Left lobe of liver (tissue), 2 donors: ENCODE data around the gene ALOX5AP. TPM values are rescaled to one million over a fixed set of nuclear protein-coding genes. Genes with fewer than 3 reads are reported as not detected.
"Not testable (repeated sequence)": the region's sequence is repeated elsewhere in the genome, so short reads cannot be mapped to it uniquely, and the experiment has no call there.

Source experiments
- ATAC-seq: fragments of 200-7000 bp; cut with Tn5 transposase; one replicate; pipeline ENCODE4 v1.9.1; 2020; ENCODE audit warnings: mild to moderate bottlenecking, moderate library complexity
- DNase-seq: peaks from one replicate; pipeline ENCODE4 v3.0.0-alpha.2; 2020; ENCODE audit warnings: low spot score
- total RNA-seq: library from RNA; stranded (reverse); gene quantifications from one replicate; pipeline ENCODE4 v1.2.1, GENCODE V29; 2021
- donor health status: DM: no; HTN: no; CAD: no; lungs with moderate emphysema.
- donor health status: DM: no; HTN: yes; CAD: no.

ALOX5AP gene
- total RNA-seq, 1 donor from 2014 or later = 1.5 TPM

- DNase-seq = no peak
- ATAC-seq = no peak
Measured at GRCh38 chr13:30736461-30737320, 1.3 kb downstream of the ALOX5AP start.

GRCh38 chr13:30737511-30738337 lies 2.4 kb downstream of the ALOX5AP start:
- DNase-seq = no peak

DNA sequence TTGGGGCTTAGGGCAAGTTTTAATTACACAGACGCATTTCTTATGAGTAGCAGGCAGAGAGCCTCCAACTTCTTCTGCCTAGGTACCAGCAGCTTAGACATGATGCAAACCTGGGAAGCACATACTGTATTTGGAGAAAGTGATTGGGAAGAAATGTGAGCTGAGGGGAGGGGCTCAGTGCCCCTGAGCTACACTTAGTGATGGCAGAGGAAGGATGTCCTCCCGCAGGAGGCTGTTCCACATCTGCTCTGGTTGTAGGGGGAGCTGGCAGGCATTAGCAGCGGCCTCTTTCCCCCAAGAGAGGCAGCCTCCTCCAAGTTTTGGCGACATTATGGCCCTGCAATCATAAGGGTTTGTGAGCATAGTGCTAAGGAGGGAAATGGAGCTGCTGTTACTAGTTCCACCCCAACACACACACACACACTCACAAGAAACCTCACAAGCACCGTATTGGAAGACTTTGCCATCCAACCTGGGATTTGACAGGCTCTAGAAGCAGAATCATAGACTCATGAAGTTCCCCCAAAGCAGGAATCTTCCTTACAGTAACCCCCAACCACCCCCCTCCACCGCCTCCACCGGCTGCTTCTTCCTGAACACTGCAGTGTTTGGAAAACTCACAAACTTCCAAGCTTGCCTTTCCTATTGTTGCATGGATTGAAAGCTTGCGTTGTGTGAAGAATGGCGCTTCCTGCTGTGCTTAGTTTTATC lies 3.3 kb downstream of the ALOX5AP start:
- ATAC-seq = no peak
- DNase-seq = no peak

More at GRCh38 chr13:30737511-30738337, 2.4 kb downstream of the ALOX5AP start:
- no peak for ATAC-seq

DNA sequence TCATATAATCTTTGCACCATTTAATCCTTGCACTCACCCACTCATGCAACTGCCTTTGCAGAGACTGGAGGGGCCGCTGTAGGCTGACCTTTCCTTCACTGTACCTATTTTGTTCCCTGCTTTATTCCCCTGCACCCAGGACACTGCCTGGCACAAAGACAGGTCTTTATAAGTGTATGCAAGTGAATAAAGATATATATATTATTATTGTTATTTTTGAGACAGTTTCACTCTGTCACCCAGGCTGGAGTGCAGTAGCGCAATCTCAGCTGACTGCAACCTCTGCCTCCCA lies 3.8 kb downstream of the ALOX5AP start:
- DNase-seq = no peak
- ATAC-seq = no peak

GRCh38 chr13:30739761-30740642 lies 4.7 kb downstream of the ALOX5AP start:
- no peak for ATAC-seq
- no peak for DNase-seq

DNA sequence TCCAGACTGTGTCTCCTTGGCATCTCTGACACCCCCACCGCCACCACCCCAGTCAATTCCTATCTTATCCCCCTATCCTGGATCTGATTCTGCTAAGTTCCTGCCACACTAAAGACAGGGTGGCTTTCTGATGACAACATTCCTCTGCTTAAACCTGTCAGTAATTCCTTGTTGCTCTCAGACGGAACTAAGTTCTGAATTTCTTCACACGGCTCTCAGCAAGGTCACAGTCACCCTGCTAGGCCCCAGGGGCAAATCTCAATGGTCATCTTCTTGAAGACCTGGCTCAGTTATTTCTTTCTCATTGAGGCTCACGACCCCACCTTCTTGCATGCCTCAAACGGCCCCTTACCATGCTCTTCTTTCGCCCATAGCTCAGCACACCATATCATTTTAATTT lies 7.6 kb downstream of the ALOX5AP start:
- no peak for ATAC-seq
- DNase-seq = no peak

DNA sequence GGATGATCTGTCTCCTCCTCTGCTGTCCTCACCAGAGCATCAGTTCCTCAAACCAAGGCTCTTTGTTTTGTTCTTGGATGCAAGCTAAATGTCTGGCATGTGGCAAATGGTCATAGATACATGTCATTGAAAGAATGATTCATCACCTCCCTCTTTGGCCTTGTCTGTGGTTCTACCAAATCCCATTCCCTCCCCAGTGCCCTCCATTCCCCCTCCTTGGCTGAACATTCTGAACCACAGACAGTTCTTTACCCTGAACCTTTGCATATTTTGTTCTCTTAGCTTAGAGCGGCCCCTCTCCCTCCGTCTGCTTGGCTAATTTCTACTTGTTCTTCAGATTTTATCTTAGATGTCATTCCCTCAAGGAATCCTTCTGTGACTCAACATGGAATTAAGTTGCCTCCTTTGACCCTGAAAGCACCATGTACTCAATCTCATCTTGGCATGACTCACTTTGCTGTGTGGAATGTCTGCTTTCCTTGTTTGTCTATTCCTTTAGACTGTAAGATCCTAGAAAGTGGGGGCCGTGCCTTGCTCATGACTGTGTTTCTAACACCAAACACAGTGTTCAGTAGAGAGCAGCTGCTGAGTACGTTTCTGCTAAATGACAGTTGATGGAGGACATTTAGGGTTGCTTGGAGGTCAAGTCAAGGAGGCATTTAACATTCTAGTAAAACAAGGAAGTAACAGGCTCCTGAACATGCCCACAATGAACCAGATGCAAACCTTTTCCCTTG lies 8.1 kb downstream of the ALOX5AP start:
- DNase-seq = no peak

DNA sequence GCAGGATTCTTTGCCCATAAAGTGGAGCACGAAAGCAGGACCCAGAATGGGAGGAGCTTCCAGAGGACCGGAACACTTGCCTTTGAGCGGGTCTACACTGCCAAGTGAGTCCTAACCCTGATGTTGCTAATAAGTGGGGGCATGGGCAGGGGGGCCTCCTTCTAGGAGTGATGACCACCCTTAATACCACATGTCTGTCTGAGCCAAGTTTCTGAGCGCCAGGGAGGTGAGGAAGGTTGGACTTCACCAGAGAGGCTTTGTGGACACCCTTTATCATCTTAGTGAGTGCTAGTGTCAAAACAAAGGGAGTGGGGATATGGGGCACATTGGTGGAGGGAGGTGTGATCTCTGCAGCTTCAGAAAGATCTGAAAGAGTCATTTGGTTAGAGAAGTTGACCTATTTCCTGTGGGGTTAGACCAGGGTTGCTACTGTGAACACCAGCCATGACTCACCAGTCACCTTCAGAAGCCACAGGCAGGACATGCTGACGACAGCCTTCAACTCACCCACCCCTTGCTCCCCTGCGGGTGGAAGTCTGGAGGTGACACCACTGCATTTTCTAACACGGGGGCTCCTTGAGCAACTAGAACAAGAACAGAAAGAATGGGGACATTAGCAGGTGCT lies 8.8 kb downstream of the ALOX5AP start:
- DNase-seq = no peak

More for the DNA sequence above, 8.1 kb downstream of the ALOX5AP start:
- no peak for ATAC-seq

GRCh38 chr13:30744681-30745077 lies 9.3 kb downstream of the ALOX5AP start:
- no peak for DNase-seq
- ATAC-seq = no peak

More for the DNA sequence above, 8.8 kb downstream of the ALOX5AP start:
- ATAC-seq = no peak

DNA sequence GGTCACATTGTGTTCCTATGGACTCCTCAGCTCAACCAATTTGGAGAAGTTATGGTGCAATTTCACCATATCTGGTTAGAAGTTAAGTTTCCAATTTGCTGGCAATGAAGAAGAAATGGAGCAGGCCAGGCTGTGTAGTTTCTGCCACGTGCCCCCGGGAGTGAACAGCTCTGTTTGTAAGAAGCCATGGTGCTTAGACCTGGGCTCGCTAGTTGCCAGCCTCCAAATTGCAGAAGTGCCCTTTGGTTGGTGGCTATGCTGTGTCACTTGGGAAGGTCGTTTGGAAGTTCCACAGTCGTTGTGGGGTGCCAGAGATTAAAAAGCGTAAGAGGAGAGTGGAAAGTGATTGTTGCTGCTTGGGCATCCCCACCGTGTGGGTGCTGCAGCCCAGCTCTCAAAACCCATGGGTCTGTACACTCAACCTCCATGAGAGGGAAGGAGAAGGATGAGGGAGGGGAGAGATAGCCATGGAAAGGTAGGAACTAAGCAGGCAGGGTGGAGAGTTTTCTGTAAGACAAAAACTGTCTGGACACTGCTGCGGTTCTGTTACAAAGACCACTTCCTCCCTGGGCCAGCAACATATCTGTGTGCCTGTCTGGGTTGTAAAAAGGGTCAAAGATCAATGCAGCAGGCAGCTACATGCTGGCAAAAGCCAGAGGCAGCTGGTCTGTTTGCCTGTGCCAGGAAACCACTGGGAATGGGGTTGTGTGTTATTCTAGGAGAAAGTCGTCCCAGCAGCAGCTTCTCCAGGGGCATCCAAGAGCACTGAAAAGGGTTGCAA lies 10.8 kb downstream of the ALOX5AP start:
- peak; percentile 97 for ATAC-seq
- peak; percentile 55 for DNase-seq

GRCh38 chr13:30746791-30747190 lies 11.4 kb downstream of the ALOX5AP start:
- DNase-seq (no peak), ATAC-seq (no peak)

- not testable (repeated sequence) for DNase-seq, ATAC-seq
Measured at GRCh38 chr13:30747845-30748244, 12.5 kb downstream of the ALOX5AP start.

DNA sequence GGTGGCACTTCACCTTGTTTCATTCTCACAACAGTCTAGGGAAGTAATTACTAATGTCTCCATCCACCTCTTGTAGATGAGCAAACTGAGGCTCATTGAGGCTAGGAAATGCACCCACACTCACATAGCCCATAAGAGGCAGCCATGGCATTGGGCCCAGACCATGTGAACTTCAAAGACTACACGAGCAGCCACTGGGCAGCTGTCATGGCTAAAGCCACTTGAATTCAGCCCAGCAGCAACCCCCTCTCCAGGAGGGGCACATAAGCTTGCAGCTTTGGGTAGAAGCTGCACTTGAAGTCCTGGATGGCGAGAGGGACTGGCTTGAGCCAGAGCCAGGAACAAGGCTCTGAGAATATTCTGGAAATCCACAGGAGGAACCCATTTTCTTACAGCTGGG lies 13.4 kb downstream of the ALOX5AP start:
- DNase-seq (no peak), ATAC-seq (no peak)

DNA sequence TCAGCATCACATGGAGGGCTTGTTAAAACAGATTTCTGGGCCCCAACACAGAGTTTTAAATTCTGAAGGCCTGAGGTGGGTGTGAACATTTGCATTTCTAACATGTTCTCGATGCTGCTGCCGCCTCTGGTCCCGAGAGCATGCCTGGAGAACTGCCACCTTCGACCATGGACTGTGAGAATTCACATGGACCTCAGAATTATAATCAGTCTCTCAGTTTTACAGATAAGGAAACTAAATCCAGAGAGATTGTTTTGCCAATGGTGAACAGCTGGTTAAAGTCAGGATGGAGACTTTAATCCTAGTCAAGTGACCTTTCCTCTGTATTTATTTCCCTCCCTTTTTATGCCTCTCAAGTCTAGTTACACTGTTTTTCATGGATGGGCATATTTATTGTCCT lies 14.7 kb downstream of the ALOX5AP start:
- no peak for DNase-seq
- no peak for ATAC-seq

GRCh38 chr13:30751183-30751933 lies 16.0 kb downstream of the ALOX5AP start:
- DNase-seq (no peak), ATAC-seq (no peak)

GRCh38 chr13:30752201-30752797 lies 17.0 kb downstream of the ALOX5AP start:
- DNase-seq (no peak), ATAC-seq (no peak)

DNA sequence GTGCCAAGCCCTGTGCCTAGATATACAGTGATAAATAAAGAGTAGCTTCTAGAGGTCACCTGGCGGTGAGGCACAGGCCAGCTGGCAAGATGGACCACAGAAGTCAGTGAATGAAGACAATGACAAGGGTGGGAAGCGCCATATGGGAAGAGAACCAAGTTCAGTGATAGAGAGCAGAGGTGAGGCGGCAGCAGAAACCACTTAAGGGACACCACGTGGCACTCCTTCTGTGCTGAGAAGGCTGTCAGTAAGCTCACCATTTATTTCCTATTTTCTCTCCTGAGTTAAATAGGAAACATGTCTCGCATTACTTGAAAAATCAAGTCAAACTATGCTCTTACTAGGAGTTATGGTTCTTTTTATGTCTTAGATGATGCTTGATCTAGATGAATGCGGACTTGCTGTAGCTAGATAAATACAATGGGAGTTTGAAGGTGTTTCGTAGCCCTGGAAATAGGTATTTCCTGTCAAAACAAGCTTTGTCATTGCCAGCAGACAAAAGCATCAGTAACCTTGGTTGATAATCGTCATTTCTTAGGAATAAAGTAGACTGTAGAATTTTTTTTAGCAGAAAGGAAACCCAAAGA lies 17.8 kb downstream of the ALOX5AP start:
- DNase-seq = no peak
- ATAC-seq = no peak
